Stimulated activated CD4-positive, alpha-beta T cell treated with anti-CD3 and anti-CD28 coated beads, Interleukin-15, amount 100 ng/mL, for 1 hour (primary cell): Measurements from ENCODE around the gene AP1M2.
"Not testable (repeated sequence)": the region's sequence is repeated elsewhere in the genome, so short reads cannot be mapped to it uniquely, and the experiment has no call there.

ENCODE experiments used
- DNase-seq, 2 donors: peaks; one replicate each; pipeline ENCODE4 v3.0.0-alpha.2; 2020; ENCODE audit warnings: low read depth in 1 of 2, low spot score in 1 of 2

AP1M2 gene

DNA sequence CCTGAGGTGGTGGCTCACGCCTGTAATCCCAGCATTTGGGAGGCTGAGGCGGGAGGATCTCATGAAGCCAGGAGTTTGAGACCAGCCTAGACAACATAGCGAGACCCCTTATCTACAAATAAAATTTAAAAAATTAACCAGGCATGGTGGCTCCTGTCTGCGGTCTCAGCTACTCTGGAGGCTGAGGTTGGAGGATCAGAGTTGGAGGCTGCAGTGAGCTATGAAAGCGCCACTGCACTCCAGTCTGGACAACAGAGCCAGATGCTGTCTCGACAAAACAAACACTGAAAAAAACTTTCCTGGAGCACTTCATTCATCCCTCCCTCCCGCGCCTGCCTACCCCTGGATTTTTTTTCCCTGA lies 44.1 kb downstream of the AP1M2 start:
- no peak for DNase-seq

DNA sequence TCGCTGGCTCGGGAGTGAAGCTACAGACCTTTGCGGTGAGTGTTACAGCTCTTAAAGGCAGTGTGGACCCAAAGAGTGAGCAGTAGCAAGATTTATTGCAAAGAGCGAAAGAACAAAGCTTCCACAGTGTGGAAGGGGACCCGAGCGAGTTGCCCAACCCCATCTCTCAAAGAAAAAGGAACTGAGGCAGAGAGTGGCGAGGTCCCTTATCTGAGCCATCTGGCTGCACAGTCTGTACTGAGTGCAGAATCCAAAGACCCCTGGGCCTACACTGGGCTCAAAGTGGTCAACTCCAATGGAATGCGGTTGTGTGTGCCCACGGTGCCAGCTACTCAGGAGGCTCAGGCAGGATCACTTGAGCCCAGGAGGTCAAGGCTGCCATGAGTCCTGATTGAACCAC lies 48.1 kb downstream of the AP1M2 start:
- not testable (repeated sequence) for DNase-seq

DNA sequence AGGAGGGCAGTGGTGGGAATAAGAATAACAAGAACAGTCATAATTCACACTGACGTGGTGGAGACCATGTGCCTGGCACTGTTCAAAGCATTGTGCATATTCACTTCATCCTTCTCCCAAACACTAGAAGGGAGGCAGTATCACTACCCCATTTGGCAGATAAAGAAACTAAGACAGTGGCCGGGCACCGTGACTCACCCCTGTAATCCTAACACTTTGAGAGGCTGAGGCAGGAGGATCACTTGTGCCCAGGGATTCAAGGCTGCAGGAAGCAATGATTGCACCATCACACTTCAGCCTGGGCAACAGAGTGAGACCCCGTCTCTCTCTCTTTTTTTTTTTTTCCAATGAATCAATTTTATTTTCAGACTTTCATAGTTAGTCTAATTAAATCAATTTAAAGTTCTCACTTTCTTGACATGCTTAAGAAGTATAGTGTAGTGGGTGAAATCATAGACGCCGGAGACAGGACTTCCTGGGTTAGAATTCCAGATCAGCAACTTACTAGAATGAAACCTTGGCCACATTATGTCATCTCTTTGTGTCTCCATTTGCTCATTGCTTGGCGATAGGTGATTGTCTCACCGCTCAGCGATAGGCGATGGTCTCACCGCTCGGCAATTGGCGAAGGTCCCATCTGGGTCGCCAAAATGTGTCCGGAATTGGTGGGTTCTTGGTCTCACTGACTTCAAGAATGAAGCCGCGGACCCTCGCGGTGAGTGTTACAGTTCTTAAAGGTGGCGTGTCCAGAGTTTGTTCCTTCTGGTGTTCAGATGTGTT lies 48.7 kb downstream of the AP1M2 start:
- DNase-seq: no peak

DNA sequence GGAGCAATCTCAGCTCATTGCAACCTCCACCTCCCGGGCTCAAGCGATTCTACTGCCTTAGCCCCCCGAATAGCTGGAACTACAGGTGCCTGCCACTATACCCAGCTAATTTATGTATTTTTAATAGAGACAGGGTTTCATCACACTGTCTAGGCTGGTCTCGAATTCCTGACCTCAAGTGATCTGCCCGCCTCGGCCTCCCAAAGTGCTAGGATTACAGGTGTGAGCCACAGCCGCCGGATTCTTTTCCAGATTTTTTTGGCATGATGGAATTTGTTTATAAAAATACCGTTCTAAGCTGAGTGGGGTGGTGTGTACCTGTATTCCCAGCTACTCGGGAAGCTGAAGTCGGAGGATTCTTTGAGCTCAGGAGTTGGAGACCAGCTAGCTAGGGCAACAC lies 49.4 kb downstream of the AP1M2 start:
- no peak for DNase-seq

DNA sequence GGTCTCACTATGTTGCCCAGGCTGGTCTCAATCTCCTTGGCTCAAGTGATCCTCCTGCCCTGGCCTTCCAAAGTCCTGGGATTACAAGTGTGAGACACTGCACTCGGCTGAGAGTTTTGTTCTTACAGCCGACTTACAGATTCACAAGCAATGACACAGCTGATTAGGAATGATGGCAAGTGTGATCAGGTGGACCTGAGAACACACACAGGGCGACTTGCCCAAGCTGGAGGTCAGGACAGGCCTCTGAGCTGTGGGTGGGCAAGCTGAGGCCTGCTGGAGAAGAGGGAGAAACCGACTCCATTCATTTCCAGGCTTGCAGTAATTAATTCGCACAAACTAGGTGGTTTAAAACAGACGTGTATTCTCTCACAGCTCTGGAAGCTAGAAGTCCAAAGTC lies 51.5 kb downstream of the AP1M2 start:
- no peak for DNase-seq

DNA sequence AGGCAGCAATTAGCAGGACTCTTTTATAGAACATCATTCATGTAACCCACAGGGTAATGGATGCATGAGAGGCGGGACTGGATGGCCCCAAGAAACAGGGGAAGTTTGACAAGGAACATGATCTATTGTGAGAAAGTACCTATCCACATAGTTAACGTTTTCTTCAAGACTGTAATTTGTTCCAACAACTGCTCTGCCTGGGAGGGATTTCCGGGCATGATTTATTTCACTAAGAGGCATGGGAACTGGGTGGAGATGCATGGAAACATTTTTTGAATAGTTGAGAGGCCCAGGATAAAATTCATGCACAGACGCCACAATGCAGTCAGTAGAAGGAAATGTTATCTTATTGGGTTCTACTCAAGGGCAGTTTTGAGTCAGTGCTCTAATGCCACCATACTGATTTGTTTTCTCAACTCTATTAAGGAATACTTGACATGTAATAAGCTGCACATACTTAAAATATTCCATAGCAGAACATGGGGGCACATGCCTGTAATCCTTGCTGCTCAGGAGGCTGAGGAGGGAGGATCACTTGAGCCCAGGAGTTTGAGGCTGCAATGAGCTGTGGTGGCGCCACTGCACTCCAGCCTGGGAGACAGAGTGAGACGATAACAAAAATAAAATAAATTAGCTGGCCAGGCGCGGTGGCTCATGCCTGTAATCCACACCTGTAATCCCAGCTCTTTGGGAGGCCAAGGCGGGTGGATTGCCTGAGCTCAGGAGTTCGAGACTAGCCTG lies 53.3 kb downstream of the AP1M2 start:
- no peak for DNase-seq

DNA sequence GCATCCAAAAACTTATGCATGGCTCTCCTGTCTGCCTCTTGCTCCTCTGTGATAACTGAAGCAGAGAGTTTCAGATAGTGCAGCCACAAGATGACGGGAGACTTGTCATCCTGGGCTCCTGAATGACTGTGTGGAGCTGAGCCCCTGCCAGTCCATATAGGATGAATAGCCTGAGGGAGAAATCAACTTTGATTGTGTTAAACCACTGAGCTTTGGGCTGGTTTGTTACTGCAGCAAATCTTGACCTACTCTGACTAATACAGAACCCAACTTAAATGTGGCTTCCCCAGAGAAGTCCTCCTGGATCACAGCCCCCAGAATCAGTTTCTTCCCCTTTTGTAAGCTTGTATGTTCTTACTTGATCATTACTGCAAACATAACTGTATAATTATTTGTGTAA lies 54.7 kb downstream of the AP1M2 start:
- DNase-seq: no peak

DNA sequence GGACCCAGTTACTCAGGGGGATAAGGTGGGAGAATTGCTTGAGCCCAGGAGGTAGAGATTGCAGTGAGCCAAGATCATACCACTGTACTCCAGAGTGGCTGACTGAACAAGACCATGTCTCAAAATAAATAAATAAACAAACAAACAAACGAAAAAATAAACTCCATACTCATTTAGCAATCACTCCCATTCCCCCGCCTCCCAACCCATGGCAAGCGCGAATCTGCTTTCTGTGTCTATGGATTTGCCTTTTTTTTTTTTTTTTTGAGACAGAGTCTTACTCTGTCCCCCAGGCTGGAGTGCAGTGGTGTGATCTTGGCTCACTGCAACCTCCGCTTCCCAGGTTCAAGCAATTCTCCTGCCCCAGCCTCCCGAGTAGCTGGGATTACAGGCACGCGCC lies 60.2 kb downstream of the AP1M2 start:
- not testable (repeated sequence) for DNase-seq

DNA sequence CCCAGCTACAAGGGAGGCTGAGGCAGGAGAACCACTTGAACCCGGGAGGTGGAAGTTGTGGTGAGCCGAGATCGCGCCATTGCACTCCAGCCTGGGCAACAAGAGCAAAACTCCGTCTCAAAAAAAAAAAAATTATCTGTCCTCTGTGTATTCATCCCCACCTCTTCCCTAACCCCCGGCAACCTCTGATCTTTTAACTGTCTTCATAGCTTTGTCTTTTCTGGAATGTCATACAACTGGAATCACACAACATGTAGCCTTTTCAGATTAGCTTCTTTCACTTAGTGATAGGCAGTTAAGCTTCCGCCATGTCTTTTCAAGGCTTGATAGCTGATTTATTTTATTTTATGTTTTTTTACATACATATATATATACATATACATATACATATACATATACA lies 61.5 kb downstream of the AP1M2 start:
- DNase-seq: no peak

DNA sequence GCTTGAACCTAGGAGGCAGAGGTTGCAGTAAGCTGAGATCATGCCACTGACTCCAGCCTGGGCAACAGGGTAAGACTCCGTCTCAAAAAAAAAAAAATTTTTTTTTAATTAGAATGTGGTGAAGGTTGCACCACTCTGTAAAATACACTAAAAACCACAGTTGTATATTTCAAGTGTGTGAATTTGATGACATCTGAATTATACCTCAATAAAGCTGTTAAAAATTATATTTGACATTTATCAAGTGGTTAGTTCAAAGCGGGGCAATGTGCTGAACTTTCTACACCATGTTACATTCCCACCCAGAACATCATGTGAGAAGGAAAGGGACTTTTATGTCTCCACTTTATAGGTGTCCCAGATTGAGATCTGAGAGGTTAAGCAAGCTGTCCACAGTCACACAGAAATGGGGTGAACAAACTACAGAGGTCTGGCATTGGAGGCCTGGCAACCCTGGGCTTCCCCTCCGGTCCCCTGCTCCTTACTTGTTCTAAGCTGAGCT lies 63.9 kb downstream of the AP1M2 start:
- DNase-seq: no peak
